ENCODE results near the gene ZNF692.
"Not testable (repeated sequence)": the region's sequence is repeated elsewhere in the genome, so short reads cannot be mapped to it uniquely, and the experiment has no call there.

The ZNF692 gene

GRCh38 chr1:248804771-248805681, 53.9 kb downstream of the ZNF692 start:
- no peak for DNase-seq

GRCh38 chr1:248803501-248803900, 55.4 kb downstream of the ZNF692 start:
- DNase-seq, result not testable (repeated sequence)

GRCh38 chr1:248802454-248802853, 56.4 kb downstream of the ZNF692 start:
- no peak for DNase-seq

DNA sequence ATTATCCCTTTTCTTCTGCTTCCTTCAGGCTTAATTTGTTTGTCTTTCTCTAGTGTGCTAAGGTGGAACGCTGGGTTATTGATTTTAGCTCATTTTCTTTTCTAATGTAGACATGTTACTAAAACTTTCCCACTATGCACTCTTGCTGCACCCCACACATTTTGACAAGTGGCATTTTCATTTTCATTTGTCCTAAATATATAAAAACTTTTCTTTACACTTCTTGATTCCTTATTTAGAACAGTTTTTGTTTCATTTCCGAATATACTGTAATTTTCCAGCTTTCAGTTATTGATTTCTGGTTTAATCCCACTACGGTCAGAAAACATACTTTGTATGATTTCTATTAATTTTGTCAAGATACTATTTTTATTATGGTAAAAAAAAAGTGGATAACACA, 58.4 kb downstream of the ZNF692 start:
- no peak for DNase-seq
